ENCODE measurements around the gene KRTAP4-16. TPM values are rescaled to one million over a fixed set of nuclear protein-coding genes. Genes with fewer than 3 reads are reported as not detected.
"Not testable (repeated sequence)": the region's sequence is repeated elsewhere in the genome, so short reads cannot be mapped to it uniquely, and the experiment has no call there.

The KRTAP4-16 gene
- total RNA-seq, 4 donors from 2014 or later = not detected

- intact Hi-C loops (cut with DNase I) = no loop called here
- 45 to 64% methylated on average over 2 of the region's 2 CpGs for WGBS, 2 donors
- H3K9me3 ChIP-seq = no peaks in the 10 kb centered on the region
- H3K4me3 ChIP-seq = no peak overlapping the region
- DNase-seq = no peak
- no peaks in the 10 kb centered on the region for H3K36me3 ChIP-seq
- peaks cover 0 to 5% (median 0%) of the 10 kb centered on the region in 4 donors for H3K27me3 ChIP-seq
- no peak overlapping the region for H3K27ac ChIP-seq
- TF ChIP-seq CTCF (IDR thresholded peaks at IDR 0.05) (no peak), POLR2A (IDR thresholded peaks at IDR 0.05) (no peak)
- no peaks in the 10 kb centered on the region for H3K4me1 ChIP-seq
Observed at GRCh38 chr17:41133880-41134735, 32.1 kb upstream of the KRTAP4-16 start.

GRCh38 chr17:41131979-41132378, 30.0 kb upstream of the KRTAP4-16 start:
- 34 to 53% methylated on average over 3 of the region's 3 CpGs for WGBS, 2 donors
- H3K4me3 ChIP-seq = no peak overlapping the region
- H3K9me3 ChIP-seq = no peaks in the 10 kb centered on the region
- H3K27me3 ChIP-seq = peaks cover 0 to 5% (median 0%) of the 10 kb centered on the region in 4 donors
- H3K27ac ChIP-seq = no peak overlapping the region
- intact Hi-C loops (cut with DNase I) = no loop called here
- H3K36me3 ChIP-seq = no peaks in the 10 kb centered on the region
- no peak for DNase-seq
- no peaks in the 10 kb centered on the region for H3K4me1 ChIP-seq
- TF ChIP-seq CTCF (IDR thresholded peaks at IDR 0.05) (no peak), POLR2A (IDR thresholded peaks at IDR 0.05) (no peak)

- Histone ChIP-seq H3K4me3 (no peak overlapping the region), H3K9me3 (no peaks in the 10 kb centered on the region), H3K36me3 (no peaks in the 10 kb centered on the region), H3K27me3 (peaks cover 0 to 13% (median 0%) of the 10 kb centered on the region in 4 donors), H3K4me1 (no peaks in the 10 kb centered on the region), H3K27ac (no peak overlapping the region)
- no peak for TF ChIP-seq CTCF (IDR thresholded peaks at IDR 0.05)
- TF ChIP-seq POLR2A (IDR thresholded peaks at IDR 0.05) = no peak
- WGBS, 2 donors = 35 to 55% methylated on average over 1 of the region's 1 CpG
- no peak for DNase-seq
- intact Hi-C loops (cut with DNase I) = no loop called here
Observed at GRCh38 chr17:41127371-41127770, 25.4 kb upstream of the KRTAP4-16 start.

GRCh38 chr17:41126412-41126811, 24.4 kb upstream of the KRTAP4-16 start:
- WGBS, 2 donors = 88 to 94% methylated on average over 3 of the region's 3 CpGs
- peaks cover 0 to 18% (median 0%) of the 10 kb centered on the region in 4 donors for H3K27me3 ChIP-seq
- intact Hi-C loops (cut with DNase I) = no loop called here
- TF ChIP-seq CTCF (IDR thresholded peaks at IDR 0.05) (no peak), POLR2A (IDR thresholded peaks at IDR 0.05) (no peak)
- no peak overlapping the region for H3K27ac ChIP-seq
- H3K4me1 ChIP-seq = no peaks in the 10 kb centered on the region
- H3K36me3 ChIP-seq = no peaks in the 10 kb centered on the region
- no peak for DNase-seq
- H3K9me3 ChIP-seq = no peaks in the 10 kb centered on the region
- H3K4me3 ChIP-seq = no peak overlapping the region

- 91 to 97% methylated on average over 2 of the region's 2 CpGs for WGBS, 2 donors
- Histone ChIP-seq H3K27me3 (peaks cover 0 to 15% (median 0%) of the 10 kb centered on the region in 4 donors), H3K36me3 (no peaks in the 10 kb centered on the region), H3K4me1 (no peaks in the 10 kb centered on the region), H3K27ac (no peak overlapping the region), H3K9me3 (no peaks in the 10 kb centered on the region), H3K4me3 (no peak overlapping the region)
- intact Hi-C loops (cut with DNase I) = no loop called here
- DNase-seq = no peak
- TF ChIP-seq CTCF (IDR thresholded peaks at IDR 0.05) (no peak), POLR2A (IDR thresholded peaks at IDR 0.05) (no peak)
Observed at GRCh38 chr17:41125064-41125463, 23.1 kb upstream of the KRTAP4-16 start.

- 80 to 100% methylated on average over 1 to 2 of the region's 3 CpGs for WGBS, 2 donors
- DNase-seq; H3K4me1 ChIP-seq; H3K9me3 ChIP-seq; H3K27ac ChIP-seq; intact Hi-C loops (cut with DNase I); H3K36me3 ChIP-seq; H3K4me3 ChIP-seq: not testable (repeated sequence)
- H3K27me3 ChIP-seq = peaks cover 0 to 15% (median 0%) of the 10 kb centered on the region in 4 donors
Observed at GRCh38 chr17:41123991-41124371, 22.0 kb upstream of the KRTAP4-16 start, which contains the start of gene KRTAP4-12. Gene KRTAP4-12, minus strand, starts transcription at chr17:41124182. Its CDS starts 60 bp downstream, at chr17:41124122.

- DNase-seq; H3K4me3 ChIP-seq; H3K27ac ChIP-seq; H3K4me1 ChIP-seq; intact Hi-C loops (cut with DNase I); H3K9me3 ChIP-seq; H3K36me3 ChIP-seq: not testable (repeated sequence)
- WGBS, 2 donors = 87 to 89% methylated on average over 8 of the region's 12 CpGs
- H3K27me3 ChIP-seq = peaks cover 0 to 15% (median 0%) of the 10 kb centered on the region in 4 donors
Observed at GRCh38 chr17:41123292-41123990, 21.4 kb upstream of the KRTAP4-16 start.

Measured in esophagus squamous epithelium (tissue), 5 donors.